BE2C (cell line): ENCODE results near the gene TCFL5.

Experiments used
- DNase-seq: peaks from one replicate; pipeline ENCODE4 v3.0.0-alpha.2; 2020
- H3K27me3 ChIP-seq: fragments of 250-450 bp; sonication (Bioruptor Pico); 2 replicates; pipeline ENCODE4 v1.5.1; 2020; ENCODE audit warnings: mild to moderate bottlenecking
- H3K36me3 ChIP-seq: fragments of 250-450 bp; sonication (Bioruptor Pico); 2 replicates; pipeline ENCODE4 v1.5.1; 2020; ENCODE audit warnings: mild to moderate bottlenecking
- H3K4me1 ChIP-seq: fragments of 250-450 bp; sonication (Bioruptor Pico); 2 replicates; pipeline ENCODE4 v1.5.1; 2020
- H3K4me3 ChIP-seq: 2 replicates; pipeline ENCODE4 v1.5.1; 2011; ENCODE audit warnings: low read depth, low read length
- H3K9me3 ChIP-seq: fragments of 250-450 bp; sonication (Bioruptor Pico); 2 replicates; pipeline ENCODE4 v1.5.1; 2020
- TF ChIP-seq, protein P1 (sequence below): IDR thresholded peaks from 2 replicates; pipeline ENCODE4 v1.5.1; 2012; ENCODE audit warnings: mild to moderate bottlenecking, low read depth, low read length

TCFL5 gene

DNA sequence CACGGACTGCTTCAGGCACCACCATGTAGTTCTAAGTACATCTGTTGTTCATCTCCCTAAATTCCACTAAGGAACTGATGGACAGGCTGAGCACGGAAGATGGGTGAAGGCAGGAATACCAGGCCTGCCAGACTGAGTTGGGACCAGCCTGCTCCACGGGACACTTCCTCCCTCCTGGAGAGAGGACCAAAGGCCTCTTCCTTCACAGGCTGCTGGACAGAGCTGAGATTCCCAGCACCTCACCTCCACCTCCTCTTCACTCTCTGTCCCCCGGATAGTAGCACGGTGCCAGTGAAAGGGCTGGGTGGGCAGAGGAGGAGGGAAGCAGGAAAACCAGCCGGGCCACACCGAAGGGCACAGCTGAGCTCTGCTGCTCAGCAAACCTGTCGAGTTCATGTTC lies 22.9 kb upstream of the TCFL5 start:
- TF ChIP-seq, protein P1, sequence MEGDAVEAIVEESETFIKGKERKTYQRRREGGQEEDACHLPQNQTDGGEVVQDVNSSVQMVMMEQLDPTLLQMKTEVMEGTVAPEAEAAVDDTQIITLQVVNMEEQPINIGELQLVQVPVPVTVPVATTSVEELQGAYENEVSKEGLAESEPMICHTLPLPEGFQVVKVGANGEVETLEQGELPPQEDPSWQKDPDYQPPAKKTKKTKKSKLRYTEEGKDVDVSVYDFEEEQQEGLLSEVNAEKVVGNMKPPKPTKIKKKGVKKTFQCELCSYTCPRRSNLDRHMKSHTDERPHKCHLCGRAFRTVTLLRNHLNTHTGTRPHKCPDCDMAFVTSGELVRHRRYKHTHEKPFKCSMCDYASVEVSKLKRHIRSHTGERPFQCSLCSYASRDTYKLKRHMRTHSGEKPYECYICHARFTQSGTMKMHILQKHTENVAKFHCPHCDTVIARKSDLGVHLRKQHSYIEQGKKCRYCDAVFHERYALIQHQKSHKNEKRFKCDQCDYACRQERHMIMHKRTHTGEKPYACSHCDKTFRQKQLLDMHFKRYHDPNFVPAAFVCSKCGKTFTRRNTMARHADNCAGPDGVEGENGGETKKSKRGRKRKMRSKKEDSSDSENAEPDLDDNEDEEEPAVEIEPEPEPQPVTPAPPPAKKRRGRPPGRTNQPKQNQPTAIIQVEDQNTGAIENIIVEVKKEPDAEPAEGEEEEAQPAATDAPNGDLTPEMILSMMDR, result no peak
- peaks cover 56% of the 10 kb centered on the region for H3K36me3 ChIP-seq
- no peak overlapping the region for H3K4me3 ChIP-seq
- H3K9me3 ChIP-seq, result no peaks in the 10 kb centered on the region
- H3K4me1 ChIP-seq, result peaks cover 12% of the 10 kb centered on the region
- no peak for DNase-seq
- H3K27me3 ChIP-seq, result no peaks in the 10 kb centered on the region

DNA sequence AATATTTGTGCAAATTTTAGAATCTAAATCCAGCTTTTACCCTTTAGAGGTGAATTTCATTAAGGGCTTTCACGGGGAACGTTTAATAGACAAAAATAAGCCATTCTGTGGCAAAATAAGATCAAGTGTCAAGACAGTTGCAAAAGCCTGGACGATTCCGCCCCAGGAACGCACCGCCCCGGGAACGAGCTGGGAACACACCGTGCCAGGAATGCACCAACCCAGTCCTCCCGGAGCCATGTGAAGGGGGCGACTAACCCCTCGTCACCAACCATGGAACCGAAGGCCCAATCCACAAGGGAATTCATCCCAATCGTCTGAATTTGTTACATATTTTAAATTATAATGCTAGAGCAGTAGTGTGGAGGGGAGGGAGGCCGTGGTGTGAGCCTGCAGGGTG lies 20.8 kb upstream of the TCFL5 start:
- TF ChIP-seq, protein P1, result no peak
- Histone ChIP-seq H3K4me1 (peaks cover 4% of the 10 kb centered on the region), H3K9me3 (no peaks in the 10 kb centered on the region), H3K27me3 (no peaks in the 10 kb centered on the region), H3K36me3 (peaks cover 39% of the 10 kb centered on the region), H3K4me3 (no peak overlapping the region)
- DNase-seq, result no peak

DNA sequence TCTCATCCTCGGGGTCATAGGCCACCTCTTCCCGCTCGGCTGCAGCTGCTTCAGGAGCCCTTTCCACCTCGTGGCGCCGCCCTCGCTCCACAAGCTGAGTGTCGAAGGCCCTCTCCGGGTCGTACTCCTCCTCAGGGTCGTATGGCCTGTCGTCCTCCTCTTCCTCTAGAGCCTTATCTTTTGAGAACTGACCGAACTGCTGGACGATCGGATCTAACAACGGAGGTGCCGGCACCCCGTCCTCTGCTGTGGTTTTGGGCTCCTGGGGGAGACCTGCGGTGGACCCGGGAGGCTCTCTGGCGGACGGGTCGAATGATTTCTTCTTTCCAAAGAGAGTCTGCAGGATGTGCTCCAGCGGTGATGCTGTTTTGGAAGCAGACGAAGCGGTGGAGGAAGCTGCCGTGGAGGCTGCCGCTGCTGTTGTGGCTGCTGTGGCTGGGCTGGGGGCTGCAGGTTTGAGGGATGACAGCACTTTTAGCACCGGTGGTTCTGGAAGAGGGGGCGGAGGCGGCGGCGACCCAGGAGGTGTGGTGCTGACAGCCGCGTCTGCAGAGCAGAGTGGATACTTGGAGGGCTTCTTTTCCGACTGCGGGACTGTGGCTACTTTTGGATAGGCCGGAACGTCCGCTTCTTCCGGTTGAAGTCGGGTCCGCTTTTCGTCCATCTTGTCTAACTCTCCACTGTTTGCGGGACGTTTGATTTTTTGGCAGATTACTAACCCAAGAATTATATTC lies 20.2 kb upstream of the TCFL5 start:
- DNase-seq, result no peak
- H3K9me3 ChIP-seq, result no peaks in the 10 kb centered on the region
- H3K4me1 ChIP-seq, result peaks cover 5% of the 10 kb centered on the region
- H3K36me3 ChIP-seq, result peaks cover 34% of the 10 kb centered on the region
- H3K27me3 ChIP-seq, result no peaks in the 10 kb centered on the region
- no peak overlapping the region for H3K4me3 ChIP-seq
- TF ChIP-seq, protein P1, result no peak

DNA sequence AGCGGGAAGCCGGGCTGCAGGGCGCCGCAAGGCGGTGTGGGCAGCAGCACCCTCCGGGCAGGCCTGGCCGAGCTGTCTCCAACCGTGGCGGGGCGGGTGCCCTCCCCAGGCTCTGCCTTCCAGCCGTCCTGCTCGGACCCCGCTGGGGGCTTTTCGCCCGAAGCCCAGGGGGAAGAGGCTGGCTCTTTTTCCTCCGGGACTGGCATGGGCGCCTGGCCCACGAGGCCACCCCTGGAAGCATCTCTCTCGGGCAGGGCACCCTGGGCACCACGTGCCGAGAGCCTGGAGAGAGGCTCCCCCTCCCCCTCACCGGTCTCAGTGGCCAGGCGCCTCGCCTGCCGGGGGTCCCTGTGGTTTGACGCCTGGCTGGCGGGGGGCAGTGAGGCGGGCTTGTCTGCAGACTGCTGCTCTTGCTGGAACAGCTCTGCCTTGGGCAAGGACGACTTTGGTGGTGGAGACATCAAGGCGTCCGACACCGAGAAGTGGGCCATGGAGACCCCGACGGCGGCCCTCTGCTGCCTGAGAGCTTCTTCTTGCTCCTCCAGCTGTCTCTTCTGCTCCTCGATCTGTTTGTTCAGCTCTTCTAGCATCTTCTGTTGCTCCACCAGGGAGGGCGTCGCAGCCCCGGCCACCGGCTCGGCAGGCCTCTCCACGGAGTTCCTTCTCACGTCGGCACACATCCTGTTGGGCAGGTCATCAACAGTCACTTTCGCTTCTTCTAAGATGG lies 19.5 kb upstream of the TCFL5 start:
- no peak overlapping the region for H3K4me3 ChIP-seq
- no peaks in the 10 kb centered on the region for H3K27me3 ChIP-seq
- no peak for DNase-seq
- H3K36me3 ChIP-seq, result peaks cover 28% of the 10 kb centered on the region
- no peaks in the 10 kb centered on the region for H3K9me3 ChIP-seq
- peaks cover 13% of the 10 kb centered on the region for H3K4me1 ChIP-seq
- TF ChIP-seq, protein P1, result no peak

GRCh38 chr20:62880147-62880934 lies 18.7 kb upstream of the TCFL5 start:
- no peaks in the 10 kb centered on the region for H3K9me3 ChIP-seq
- TF ChIP-seq, protein P1, result no peak

More at GRCh38 chr20:62880147-62880934, 18.7 kb upstream of the TCFL5 start:
- H3K36me3 ChIP-seq, result peaks cover 22% of the 10 kb centered on the region
- H3K4me3 ChIP-seq, result no peak overlapping the region
- peaks cover 18% of the 10 kb centered on the region for H3K4me1 ChIP-seq
- no peak for DNase-seq
- H3K27me3 ChIP-seq, result no peaks in the 10 kb centered on the region
